Retina (tissue), 1 donor: ENCODE measurements around the gene PLEK2.
"Not testable (repeated sequence)": the region's sequence is repeated elsewhere in the genome, so short reads cannot be mapped to it uniquely, and the experiment has no call there.

Experiments
- DNase-seq: peaks from one replicate; pipeline ENCODE4 v3.0.0-alpha.2; 2016

Gene PLEK2

DNA sequence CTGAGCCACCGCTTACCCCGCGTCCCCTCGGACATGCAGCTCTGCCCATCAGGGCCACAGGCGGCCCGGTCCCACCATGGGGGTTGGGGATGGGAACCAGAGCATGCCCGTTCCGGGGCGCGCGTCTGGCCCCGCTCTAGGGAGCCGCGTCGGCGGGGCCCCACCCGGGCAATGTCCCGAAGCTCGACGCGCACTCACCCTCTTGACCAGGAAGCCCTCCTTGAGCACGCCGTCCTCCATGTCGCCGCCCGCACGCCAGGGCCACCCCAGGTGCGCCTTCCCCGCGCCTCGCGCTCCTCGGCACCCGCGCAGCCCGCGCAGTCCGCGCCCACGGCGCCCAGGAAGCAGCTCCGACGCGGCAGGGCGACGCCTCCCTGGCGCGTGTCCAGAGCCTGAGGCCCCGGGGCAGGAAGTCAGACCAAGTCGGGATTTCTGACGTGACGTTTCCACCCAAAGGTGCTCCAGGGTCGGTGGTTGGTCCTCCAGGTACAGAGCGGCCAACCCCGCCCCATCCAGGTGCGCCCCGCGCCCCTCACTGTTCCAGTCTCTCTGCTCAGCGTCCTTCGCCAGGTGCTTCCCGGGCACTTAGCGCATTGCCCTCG lies at the start of gene PLEK2:
Gene PLEK2, minus strand, starts transcription at position 346 of the 602 bp plus-strand sequence. Its CDS starts 106 bp downstream, at position 240.
- DNase-seq, result peak; percentile 32

GRCh38 chr14:67461341-67461985 lies 49.5 kb upstream of the PLEK2 start:
- no peak for DNase-seq

DNA sequence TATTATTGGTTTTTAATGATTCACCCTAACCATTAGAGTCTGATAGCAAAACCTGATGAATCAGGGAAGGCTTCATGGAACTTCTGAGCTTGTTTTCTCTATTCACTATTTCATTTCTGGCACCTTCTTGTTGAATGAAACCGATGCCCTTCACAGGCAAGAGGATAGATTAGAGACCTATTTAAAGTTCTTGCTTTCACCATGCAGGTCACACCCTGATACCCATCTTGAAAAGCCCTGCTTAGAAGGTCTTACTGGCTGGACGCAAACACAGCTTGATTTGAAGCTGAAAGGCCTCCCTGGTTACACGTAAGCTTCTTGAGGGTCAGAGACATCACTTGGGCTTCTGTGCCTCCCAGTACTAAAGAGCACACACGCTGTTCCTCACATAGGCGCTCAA lies 47.4 kb upstream of the PLEK2 start:
- no peak for DNase-seq

GRCh38 chr14:67457782-67458181 lies 45.8 kb upstream of the PLEK2 start:
- DNase-seq, result peak; percentile 28

GRCh38 chr14:67456732-67457131 lies 44.8 kb upstream of the PLEK2 start:
- no peak for DNase-seq

- DNase-seq, result no peak
Measured at GRCh38 chr14:67453575-67454300, 41.8 kb upstream of the PLEK2 start.

GRCh38 chr14:67451667-67452066 lies 39.7 kb upstream of the PLEK2 start:
- not testable (repeated sequence) for DNase-seq

DNA sequence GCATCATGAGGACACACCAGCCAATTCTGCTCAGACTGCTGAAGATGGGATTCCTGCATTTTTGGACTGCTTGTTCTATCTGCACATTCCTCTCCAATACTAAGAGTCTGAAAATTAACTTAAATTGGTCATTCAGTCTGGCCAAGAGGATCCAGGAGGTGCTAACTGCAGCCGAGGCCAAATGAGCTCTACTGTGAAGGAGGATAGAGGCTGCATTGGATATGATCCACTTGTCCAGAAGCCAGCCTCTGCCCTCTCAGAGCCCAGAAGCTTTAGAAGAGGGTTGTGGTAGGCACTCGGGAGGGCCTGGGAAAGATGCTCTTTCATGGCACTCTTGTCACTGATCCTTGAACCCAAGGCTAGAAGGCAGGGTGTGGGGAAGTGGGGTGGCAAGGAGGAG lies 37.1 kb upstream of the PLEK2 start:
- DNase-seq, result no peak

DNA sequence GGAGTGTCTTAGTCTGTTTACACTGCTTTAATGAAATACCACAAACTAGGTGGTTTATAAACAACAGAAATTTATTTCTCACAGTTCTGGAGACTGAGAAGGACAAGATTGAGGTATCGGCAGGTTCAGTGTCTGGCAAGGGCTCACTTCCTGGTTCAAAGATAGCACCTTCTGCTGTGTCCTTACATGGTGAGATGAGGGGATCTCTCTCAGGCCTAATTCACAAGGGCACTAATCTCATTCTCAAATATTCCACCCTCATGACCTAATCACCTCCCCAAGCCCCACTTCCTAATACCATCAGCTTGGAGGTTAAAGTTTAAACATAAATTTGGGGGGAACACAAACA lies 35.0 kb upstream of the PLEK2 start:
- no peak for DNase-seq

DNA sequence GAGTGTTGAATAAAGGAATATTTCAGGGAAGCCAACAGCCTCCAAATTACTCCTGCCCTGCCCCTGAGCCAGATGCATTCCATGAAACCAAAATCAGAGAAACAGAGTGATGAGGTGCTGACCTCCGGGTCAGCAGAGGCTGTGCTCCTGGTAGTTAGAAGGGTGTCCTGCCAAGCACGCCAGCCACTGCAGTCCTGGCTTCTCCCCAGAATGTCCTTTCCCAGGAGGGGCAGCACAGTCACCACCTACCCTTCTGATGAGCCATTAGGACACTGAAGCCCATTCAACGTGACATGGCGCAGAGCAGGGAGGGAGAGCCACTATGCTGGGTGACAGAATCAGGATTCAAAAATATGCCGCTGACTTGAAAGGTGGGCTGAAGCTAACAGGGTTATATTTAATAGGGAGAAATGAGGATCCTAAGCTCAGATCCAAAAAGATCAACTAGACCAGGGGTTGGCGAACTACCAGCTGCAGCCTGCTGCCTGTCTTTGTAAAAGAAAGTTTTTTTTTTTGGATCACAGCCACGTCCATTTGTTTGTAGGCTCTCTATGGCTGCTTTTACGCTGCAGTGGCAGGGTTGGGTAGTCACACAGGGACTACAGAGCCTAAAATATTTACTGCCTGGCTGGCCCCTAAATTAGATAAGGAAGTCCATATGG lies 34.5 kb upstream of the PLEK2 start:
- no peak for DNase-seq

GRCh38 chr14:67444395-67444794 lies 32.4 kb upstream of the PLEK2 start:
- no peak for DNase-seq

DNA sequence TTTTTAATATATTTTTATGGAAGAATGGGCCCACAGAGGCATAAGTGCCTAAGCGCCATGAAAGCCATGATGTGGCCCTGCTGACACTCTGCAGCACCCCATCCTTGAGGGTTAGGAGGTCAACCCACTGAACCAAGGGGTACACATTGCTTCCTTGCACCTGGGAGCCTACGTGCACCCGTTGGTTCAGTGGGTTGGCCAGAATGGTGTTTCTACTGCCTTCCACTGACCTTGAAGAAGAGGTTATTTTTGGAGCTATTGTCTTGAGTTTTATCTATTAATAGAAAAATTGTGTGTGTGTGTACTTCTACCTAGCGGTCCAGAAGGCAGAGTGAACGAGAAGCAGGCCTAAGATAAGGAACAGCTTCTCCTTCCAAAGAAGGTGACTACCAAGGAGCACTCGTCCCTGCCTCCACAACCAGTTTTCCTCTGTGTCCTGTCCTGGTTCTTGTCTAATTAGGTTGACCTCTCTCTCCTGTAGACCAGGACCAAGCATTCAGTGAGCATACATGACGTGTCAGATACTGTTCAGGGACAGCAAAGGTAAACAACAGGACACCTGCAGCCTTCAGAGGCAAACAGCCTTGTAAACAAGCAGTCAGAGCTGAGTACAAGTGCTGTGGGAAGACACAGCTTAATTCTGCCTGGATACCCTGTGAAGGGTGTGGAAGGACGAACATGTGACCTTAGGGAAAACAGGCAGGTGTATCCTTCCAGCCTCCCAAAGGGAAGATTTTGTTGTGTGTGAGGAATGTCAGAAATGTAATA lies 30.4 kb upstream of the PLEK2 start:
- no peak for DNase-seq

- no peak for DNase-seq
Measured at GRCh38 chr14:67441672-67442071, 29.7 kb upstream of the PLEK2 start.

GRCh38 chr14:67441256-67441655 lies 29.3 kb upstream of the PLEK2 start:
- DNase-seq, result no peak

- DNase-seq, result no peak
Measured at GRCh38 chr14:67440513-67440912, 28.5 kb upstream of the PLEK2 start.

- no peak for DNase-seq
Measured at GRCh38 chr14:67438969-67439368, 27.0 kb upstream of the PLEK2 start.

DNA sequence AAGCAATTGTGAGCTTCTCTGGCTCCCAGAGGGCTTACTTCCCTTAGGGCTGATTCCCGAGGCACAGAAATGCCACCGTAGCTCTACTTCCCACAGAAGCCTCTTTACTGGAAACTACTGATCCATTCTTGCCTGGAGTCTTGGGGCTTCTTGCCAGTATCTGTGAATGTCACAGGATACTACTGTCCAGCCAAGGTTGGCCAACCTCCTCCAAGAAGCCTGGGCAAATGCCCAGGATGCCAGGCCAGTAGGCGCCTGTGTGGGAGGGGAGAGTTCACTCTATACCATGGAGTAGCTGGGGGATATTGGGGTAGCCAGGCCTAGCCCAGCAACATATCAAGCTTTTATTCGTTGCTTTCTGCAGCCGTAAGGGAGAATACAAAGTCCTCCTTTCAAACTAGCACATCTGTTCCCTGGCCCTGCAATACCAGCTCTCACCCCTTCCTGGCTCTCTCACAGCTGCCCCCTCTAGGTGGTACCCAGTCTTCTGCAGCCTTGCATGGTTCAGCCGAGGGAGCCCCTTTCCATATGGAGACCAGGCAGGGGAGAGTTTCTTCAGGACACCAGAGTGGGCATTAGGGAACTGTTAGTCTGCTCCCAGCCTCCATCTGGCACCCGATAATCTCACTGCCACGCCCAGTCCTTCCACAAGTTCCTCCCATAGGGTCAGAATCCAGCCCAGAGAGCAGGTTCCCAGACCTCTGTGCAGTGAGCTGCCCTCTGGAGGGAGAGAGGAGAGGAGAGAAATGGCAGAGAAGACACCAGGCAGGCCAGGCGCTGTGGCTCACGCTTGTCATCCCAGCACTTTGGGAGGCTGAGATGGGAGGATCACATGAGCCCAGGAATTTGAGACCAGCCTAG lies 24.3 kb upstream of the PLEK2 start:
- no peak for DNase-seq

GRCh38 chr14:67435603-67436002 lies 23.6 kb upstream of the PLEK2 start:
- DNase-seq, result no peak

DNA sequence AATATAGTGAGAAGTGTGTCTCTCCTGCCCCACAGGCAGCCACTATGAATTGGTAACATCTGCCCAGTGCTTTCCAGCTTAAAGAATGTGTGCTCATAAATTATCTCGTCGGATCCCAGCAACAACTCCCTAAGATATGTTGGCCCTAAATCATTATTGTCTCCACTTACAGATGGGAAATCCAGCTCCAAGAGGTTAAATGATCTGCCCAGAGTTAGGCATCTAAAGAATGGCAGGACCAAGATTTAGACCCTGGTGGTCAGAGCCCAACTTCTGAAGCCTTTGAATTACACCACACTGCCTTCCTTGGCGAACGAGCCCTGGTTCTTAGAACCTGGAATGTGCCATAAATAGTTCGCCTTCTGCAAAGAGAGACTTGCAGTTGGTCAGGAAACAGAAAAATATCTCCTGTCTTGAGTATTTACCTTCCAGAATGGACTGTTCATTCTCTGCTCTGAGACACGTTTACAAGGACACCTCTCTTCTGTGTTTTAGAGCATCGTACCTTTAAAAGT lies 20.1 kb upstream of the PLEK2 start:
- no peak for DNase-seq

GRCh38 chr14:67429510-67430205 lies 17.7 kb upstream of the PLEK2 start:
- no peak for DNase-seq

- no peak for DNase-seq
Measured at GRCh38 chr14:67428501-67429031, 16.6 kb upstream of the PLEK2 start.
